Common myeloid progenitor, CD34-positive (primary cell): ENCODE data around the gene CLC.

Experiments used
- CTCF ChIA-PET: fragments of 350-600 bp; sonication (Branson Sonifier 250); formaldehyde crosslinking; loops from one replicate; lab custom pipeline; 2021; ENCODE audit warnings: antibody characterized with exemption; lab: Charles Lee
- POLR2A ChIA-PET: fragments of 350-600 bp; sonication (Branson Sonifier 250); formaldehyde crosslinking; loops from one replicate; lab custom pipeline; 2021; ENCODE audit warnings: antibody characterized with exemption; lab: Charles Lee
- DNase-seq, 3 donors: peaks; one replicate each; pipeline versions ENCODE4 v3.0.0 to v3.0.0-alpha.2; 2013
- H3K27ac ChIP-seq, 2 experiments: 1 replicate in 1 of 2; 2 replicates in 1 of 2; pipeline ENCODE4 v1.7.0; 2013; ENCODE audit warnings: inconsistent platforms in 2 of 2, low read length in 2 of 2, mild to moderate bottlenecking in 2 of 2, low read depth in 1 of 2, moderate library complexity in 1 of 2; ENCODE audit not compliant: severe bottlenecking in 2 of 2, insufficient read depth in 1 of 2, poor library complexity in 1 of 2
- H3K27me3 ChIP-seq, 5 experiments: replicated peaks in 2 of 5; 1 replicate in 3 of 5; 2 replicates in 2 of 5; pipeline versions ENCODE4 v1.6.1 to v1.7.0; 2013; ENCODE audit warnings: low read length in 4 of 5, mild to moderate bottlenecking in 2 of 5, moderate library complexity in 2 of 5, inconsistent platforms in 1 of 5; ENCODE audit not compliant: insufficient read depth in 5 of 5, control insufficient read depth in 4 of 5
- H3K36me3 ChIP-seq, 4 experiments: 1 replicate in 2 of 4; 2 replicates in 2 of 4; pipeline versions ENCODE4 v1.6.1 to v1.7.0; 2013; ENCODE audit warnings: low read length in 3 of 4, control low read depth in 1 of 4, mild to moderate bottlenecking in 1 of 4; ENCODE audit not compliant: control insufficient read depth in 4 of 4, insufficient read depth in 4 of 4
- H3K4me1 ChIP-seq, 4 experiments: 1 replicate in 3 of 4; 2 replicates in 1 of 4; pipeline versions ENCODE4 v1.6.1 to v1.7.1; 2013; ENCODE audit warnings: low read length in 3 of 4, mild to moderate bottlenecking in 3 of 4, control low read depth in 1 of 4, inconsistent platforms in 1 of 4, moderate library complexity in 1 of 4; ENCODE audit not compliant: control insufficient read depth in 4 of 4, insufficient read depth in 4 of 4; ENCODE audit errors: control extremely low read depth in 1 of 4
- H3K4me3 ChIP-seq, 7 experiments: 1 replicate in 4 of 7; 2 replicates in 3 of 7; pipeline versions ENCODE4 v1.5.1 to v1.7.0; 2013; ENCODE audit warnings: mild to moderate bottlenecking in 7 of 7, low read length in 6 of 7, moderate library complexity in 6 of 7, inconsistent platforms in 2 of 7, low read depth in 2 of 7, control low read depth in 1 of 7; ENCODE audit not compliant: insufficient read depth in 4 of 7, control insufficient read depth in 1 of 7; ENCODE audit errors: extremely low read depth in 1 of 7
- H3K9me3 ChIP-seq, 5 experiments: 1 replicate in 4 of 5; 2 replicates in 1 of 5; pipeline versions ENCODE4 v1.6.1 to v1.7.1; 2013; ENCODE audit warnings: low read length in 4 of 5, mild to moderate bottlenecking in 2 of 5, inconsistent platforms in 1 of 5, low read depth in 1 of 5, moderate library complexity in 1 of 5; ENCODE audit not compliant: control insufficient read depth in 4 of 5, insufficient read depth in 2 of 5; ENCODE audit errors: control extremely low read depth in 1 of 5
- WGBS: methylation state at CpG from one replicate; pipeline ENCODE4 v1.1.5; 2013; ENCODE audit not compliant: insufficient coverage; 5-methylcytosine and 5-hydroxymethylcytosine counted together

Gene CLC

DNA sequence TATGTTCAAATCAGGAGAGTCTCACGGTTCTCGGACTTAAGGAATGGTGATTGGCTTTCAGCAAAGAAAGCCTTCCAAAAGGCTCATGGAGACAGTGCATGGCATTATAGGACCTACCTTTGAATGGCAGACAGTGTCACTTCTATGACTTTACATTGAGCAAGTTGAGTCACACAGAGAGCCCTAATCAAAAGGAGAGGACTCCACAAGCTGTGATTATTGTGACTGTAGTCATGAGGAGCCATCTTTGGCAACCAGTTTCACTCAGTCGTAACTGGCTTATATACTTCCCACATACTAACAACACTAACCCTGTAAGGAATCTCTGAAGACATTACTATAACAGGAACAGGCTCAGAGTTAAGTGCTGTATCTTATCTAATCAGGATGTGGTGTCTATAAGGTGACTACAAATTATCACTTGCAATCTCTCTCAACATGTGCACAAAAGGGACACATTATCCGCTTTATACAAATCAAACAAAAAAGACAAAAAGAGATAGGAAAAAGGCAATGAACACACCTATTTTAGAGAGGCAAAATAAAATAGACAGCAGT, 27.4 kb downstream of the CLC start:
- no peak for DNase-seq
- Histone ChIP-seq H3K27me3 (peaks cover 0 to 3% (median 0%) of the 10 kb centered on the region in 5 experiments), H3K4me3 (no peak overlapping the region), H3K4me1 (peaks cover 0 to 2% (median 1%) of the 10 kb centered on the region in 4 experiments), H3K27ac (no peak overlapping the region), H3K36me3 (no peaks in the 10 kb centered on the region), H3K9me3 (no peaks in the 10 kb centered on the region)
- 94% methylated on average over 3 of the region's 4 CpGs for WGBS
- CTCF ChIA-PET = no interaction called here
- POLR2A ChIA-PET = no interaction called here

DNA sequence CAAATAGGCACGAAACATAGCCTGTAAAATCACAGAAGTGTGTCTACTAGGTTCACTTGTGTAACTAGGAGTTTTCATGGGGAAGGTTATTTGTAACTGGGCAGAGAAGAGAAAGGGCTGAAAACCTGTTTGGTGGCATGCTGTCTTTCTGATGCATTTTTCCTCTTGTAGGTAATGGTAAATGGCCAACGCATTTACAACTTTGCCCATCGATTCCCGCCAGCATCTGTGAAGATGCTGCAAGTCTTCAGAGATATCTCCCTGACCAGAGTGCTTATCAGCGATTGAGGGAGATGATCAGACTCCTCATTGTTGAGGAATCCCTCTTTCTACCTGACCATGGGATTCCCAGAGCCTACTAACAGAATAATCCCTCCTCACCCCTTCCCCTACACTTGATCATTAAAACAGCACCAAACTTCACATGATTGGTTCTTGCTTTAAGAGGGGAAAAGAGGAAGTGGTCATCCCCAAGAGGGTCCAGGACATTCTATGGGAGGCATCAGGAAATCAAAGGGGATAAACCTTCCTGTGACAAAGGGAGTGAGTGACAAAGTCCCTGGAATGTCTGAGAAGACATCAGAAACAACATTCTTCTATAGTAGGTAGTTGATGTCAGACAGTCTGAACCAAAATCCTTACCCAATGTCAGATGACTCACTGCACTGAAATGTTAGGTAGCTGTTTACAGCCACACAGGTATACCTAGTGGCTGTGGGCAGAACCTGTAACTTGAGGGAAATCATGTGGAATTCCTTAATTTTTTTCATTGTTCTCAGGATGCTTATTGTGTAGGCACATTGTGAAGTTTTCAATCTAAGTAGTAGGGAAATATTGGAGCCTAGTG, 28.6 kb downstream of the CLC start:
- no peaks in the 10 kb centered on the region for H3K36me3 ChIP-seq
- WGBS = 94% methylated on average over 4 of the region's 5 CpGs
- peaks cover 0 to 2% (median 1%) of the 10 kb centered on the region in 4 experiments for H3K4me1 ChIP-seq
- no peaks in the 10 kb centered on the region for H3K9me3 ChIP-seq
- no peak for DNase-seq
- ChIA-PET POLR2A (no interaction called here), CTCF (no interaction called here)
- peaks cover 0 to 3% (median 0%) of the 10 kb centered on the region in 5 experiments for H3K27me3 ChIP-seq
- H3K4me3 ChIP-seq = no peak overlapping the region
- H3K27ac ChIP-seq = no peak overlapping the region

- no peak overlapping the region for H3K4me3 ChIP-seq
- no peak for DNase-seq
- peaks cover 0 to 2% (median 1%) of the 10 kb centered on the region in 4 experiments for H3K4me1 ChIP-seq
- H3K27me3 ChIP-seq = peaks cover 0 to 3% (median 0%) of the 10 kb centered on the region in 5 experiments
- WGBS = 100% methylated on average over 6 of the region's 6 CpGs
- CTCF ChIA-PET = no interaction called here
- no peaks in the 10 kb centered on the region for H3K36me3 ChIP-seq
- no peak overlapping the region for H3K27ac ChIP-seq
- no peaks in the 10 kb centered on the region for H3K9me3 ChIP-seq
- POLR2A ChIA-PET = no interaction called here
Measured at GRCh38 chr19:39708594-39708993, 29.2 kb downstream of the CLC start.

GRCh38 chr19:39705578-39706188, 32.1 kb downstream of the CLC start:
- Histone ChIP-seq H3K36me3 (no peaks in the 10 kb centered on the region), H3K27me3 (no peaks in the 10 kb centered on the region), H3K4me3 (no peak overlapping the region), H3K4me1 (peaks cover 0 to 2% (median 1%) of the 10 kb centered on the region in 4 experiments), H3K9me3 (no peaks in the 10 kb centered on the region), H3K27ac (no peak overlapping the region)
- DNase-seq = peak in 2 of 3 donors; percentile 24 to 51
- ChIA-PET POLR2A (no interaction called here), CTCF (no interaction called here)
- WGBS = 63% methylated on average over 7 of the region's 8 CpGs

DNA sequence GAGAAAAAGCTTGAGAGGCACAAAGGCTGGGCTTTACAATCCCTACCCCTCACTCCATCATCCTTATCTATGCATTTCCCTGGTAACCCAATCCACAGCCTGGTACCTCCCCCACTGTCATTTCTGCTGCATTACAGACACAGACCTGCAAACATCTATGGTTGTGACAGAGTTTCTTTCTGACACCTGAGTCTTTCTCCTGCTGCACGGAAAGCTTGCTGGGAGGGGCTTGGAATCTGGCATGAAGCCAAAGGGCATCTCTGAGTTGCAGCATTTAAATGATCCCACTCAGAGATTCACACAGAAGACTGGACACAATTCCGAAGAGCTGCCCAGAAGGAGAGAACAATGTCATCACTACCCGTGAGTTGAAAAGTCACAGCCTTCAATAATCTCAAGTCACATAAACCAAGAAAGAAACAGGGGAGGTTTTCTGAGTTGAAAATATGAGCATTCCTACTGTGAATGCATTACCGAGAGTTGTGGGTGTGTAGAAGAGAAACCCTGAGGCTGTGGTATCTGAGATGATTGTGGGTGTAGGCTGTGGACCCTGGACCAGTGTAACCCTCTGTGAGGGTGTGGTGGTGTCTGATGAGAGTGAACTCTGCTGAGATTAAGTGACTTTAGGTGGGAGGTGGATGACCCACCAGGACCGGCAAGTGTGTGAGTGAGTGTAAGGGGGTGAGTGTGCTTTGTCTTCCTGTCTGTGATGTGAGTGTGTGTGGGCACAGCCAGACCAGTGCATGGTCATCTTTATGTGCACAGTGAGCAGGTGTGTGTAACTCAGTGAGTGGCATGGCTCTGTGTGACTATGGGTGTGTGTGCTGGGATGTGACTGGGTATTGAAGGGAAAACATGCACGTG, 33.4 kb downstream of the CLC start, which contains the start of gene LGALS14:
Gene LGALS14, plus strand, starts transcription at position 301 of the 864 bp plus-strand sequence. Its CDS starts 48 bp downstream, at position 349.
- WGBS = 84% methylated on average over 5 of the region's 6 CpGs
- no peak within 1 kb of the TSS for H3K4me3 ChIP-seq
- CTCF ChIA-PET = no interaction called here

DNA sequence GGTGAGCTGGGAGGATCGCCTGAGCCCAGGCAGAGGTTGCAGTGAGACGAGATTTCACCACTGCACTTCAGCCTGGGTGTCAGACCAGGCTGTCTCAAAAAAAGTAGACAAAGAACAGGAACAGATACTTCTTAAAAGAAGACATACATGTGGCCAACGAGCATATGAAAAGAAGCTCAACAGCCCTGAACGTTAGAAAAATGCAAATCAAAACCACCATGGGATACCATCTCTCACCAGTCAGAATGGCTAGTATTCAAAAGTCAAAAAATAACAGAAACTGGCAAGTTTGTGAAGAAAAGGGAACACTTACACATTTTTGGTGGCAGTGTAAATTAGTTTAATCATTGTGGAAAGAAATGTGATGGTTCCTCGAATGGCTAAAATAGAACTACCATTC, 36.5 kb downstream of the CLC start:
- CTCF ChIA-PET = interaction anchor here (1.2 kb wide), 1 partner anchor 8 kb away, joined by 3 read pairs; no protein-coding TSS in a partner anchor
- Histone ChIP-seq H3K27me3 (peaks cover 0 to 2% (median 0%) of the 10 kb centered on the region in 5 experiments), H3K4me3 (no peak overlapping the region), H3K36me3 (no peaks in the 10 kb centered on the region), H3K9me3 (no peaks in the 10 kb centered on the region), H3K4me1 (peaks cover 0 to 8% (median 1%) of the 10 kb centered on the region in 4 experiments), H3K27ac (no peak overlapping the region)
- POLR2A ChIA-PET = no interaction called here
- DNase-seq = no peak
- 82% methylated on average over 2 of the region's 5 CpGs for WGBS

More for the DNA sequence above, 33.4 kb downstream of the CLC start, which contains the start of gene LGALS14:
- H3K36me3 ChIP-seq = no peaks in the 10 kb centered on the region
- H3K27ac ChIP-seq = no peak within 1 kb of the TSS
- H3K27me3 ChIP-seq = no peaks in the 10 kb centered on the region
- H3K9me3 ChIP-seq = no peaks in the 10 kb centered on the region
- peaks cover 0 to 6% (median 1%) of the 10 kb centered on the region in 4 experiments for H3K4me1 ChIP-seq
- POLR2A ChIA-PET = no interaction called here
- no peak for DNase-seq
